Stimulated activated CD4-positive, alpha-beta T cell treated with anti-CD3 and anti-CD28 coated beads, Interleukin-4, amount 100 ng/mL, for 24 hours (primary cell): ENCODE results near the gene NTN1.
A peak's percentile ranks its signal among the peaks of the same experiment; 100 is the strongest.
"Not testable (repeated sequence)": the region's sequence is repeated elsewhere in the genome, so short reads cannot be mapped to it uniquely, and the experiment has no call there.

Experiments
- DNase-seq: peaks from one replicate; pipeline ENCODE4 v3.0.0-alpha.2; 2020

NTN1 gene

DNA sequence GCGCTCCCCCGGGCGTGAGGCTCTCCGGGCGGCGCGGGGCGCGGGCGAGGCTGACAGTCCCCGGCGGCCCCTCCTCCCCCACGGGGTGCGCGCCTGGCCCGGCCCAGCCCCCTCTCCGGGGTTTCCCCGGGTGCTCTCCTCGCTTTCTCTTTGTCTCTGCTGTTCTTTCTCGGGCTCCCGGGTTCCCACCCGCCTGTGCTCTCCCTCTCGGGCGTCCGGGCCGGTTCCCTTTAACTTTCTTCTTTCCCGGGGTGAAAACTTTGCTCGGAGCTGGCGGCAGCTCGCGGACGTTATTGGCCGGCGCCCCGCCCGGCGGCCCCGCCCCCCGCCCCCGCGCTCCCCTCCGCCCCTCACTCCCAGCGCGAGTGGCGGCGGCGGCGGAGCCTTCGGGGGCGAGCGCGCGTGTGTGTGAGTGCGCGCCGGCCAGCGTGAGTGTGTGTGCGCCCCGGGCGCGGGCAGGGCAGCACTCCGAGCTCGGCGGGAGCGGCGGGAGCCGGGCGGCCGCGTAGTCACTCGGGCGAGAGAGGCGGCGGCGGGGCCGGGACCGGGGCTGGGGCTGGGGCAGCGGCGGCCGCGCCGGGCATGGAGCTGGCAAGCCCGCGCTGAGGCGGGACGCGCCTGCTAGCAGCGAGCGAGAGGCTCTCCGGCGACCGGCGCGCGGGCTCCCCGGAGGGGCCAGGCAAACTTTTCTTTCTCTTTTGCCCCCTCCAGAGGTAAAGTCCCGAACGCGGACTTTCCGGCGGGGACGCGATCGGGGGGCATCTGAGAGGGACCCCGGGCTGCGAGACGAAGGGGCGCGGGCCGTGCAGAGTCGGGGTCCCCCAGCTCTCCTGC is at the start of gene NTN1:
Gene NTN1 (plus strand): TSS at position 353 of the 834 bp plus-strand sequence. CDS start 864 bp downstream, outside the sequence.
- DNase-seq: peak; percentile 53

DNA sequence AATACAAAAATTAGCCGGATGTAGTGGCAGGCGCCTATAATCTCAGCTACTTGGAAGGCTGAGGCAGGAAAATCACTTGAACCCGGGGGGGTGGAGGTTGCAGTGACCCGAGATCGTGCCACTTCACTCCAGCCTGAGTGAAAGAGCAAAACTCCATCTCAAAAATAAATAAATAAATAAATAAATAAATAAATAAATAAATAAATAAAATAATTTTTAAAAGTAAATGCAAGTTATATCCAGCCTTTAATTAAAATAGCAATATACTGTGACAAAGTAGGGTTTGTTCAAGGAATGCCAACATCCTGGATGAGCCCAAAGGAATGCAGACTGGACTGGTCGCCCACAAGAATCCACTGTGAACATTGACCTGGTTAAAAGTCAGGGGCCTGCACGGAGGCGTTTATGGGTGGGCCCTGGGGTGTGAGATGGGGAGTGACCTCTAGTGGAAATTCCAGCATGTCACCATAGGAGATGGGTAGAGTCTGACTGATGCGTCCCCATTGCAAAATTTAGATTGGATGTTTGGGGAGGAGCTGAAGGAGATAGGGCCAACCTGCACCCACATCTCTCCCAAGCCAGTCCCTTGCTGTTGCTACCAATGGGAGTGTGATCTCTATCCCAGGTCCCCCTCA is 46.1 kb upstream of the NTN1 start:
- DNase-seq: no peak

DNA sequence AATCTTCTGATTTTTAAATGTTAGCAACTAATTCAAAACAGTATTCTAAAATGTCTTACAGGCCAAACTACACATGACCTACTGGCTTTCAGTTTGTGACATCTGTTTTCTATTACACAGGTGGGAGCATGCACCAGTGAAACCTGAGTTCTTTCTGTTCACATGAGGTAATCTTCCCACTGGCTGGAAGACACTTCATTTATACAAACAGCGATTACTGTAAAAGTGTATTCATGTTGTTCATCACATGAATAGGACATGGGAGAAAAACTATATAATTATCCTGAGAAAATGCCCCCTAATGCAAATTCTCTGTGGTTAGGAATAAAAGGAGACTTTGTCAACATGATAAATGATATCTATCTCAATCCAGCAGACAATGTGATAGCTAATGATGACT is 44.7 kb upstream of the NTN1 start:
- DNase-seq: no peak

DNA sequence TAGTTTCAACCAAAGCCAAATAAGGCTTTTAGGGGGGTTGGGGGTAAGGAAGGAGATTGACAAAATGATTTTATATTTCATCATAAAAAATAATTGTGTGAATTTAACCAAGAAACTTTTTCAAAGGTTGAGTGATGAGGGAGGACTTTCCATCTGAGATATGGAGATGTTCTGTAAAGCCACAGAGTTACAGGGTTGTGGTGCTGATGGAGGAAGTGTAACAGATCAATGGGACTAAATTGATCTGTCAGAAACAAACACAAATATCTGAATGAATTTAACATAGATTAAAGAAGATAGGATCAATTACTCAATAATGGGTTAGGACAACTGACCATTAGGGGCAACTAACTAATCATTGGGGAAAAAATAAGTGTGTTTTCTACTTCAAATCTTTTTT is 41.6 kb upstream of the NTN1 start:
- no peak for DNase-seq

DNA sequence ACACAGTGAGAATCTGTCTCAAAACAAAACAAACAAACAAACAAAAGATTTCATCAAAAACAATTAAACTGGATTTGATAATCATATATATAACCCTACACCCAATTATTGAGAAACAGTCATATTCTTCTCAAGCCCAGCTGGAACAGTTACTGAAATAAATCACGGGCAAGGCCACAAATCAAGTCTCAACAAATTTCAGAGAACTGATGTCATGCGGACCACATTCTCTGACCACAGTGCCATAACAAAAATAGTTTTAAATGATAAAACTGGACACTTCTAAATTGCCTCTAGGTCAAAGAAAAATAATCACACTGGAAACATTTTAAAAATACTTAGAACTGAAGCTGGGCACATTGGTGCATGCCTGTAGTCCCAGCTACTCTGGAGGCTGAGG is 39.9 kb upstream of the NTN1 start:
- no peak for DNase-seq

DNA sequence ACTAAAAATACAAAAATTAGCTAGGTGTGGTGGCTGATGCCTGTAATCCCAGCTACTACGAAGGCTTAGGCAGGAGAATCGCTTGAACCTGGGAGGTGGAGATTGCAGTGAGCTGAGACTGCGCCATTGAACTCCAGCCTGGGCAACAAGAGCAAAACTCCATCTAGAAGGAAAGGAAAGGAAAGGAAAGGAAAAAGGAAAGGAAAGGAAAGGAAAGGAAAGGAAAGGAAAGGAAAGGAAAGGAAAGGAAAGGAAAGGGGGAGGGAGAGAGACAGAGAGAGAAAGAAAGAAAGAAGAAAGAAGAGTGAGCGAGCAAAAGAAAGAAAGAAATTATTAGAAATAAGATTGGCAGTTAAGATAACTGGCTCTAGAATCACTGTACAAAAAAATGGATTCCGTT is 37.1 kb upstream of the NTN1 start:
- DNase-seq: not testable (repeated sequence)

DNA sequence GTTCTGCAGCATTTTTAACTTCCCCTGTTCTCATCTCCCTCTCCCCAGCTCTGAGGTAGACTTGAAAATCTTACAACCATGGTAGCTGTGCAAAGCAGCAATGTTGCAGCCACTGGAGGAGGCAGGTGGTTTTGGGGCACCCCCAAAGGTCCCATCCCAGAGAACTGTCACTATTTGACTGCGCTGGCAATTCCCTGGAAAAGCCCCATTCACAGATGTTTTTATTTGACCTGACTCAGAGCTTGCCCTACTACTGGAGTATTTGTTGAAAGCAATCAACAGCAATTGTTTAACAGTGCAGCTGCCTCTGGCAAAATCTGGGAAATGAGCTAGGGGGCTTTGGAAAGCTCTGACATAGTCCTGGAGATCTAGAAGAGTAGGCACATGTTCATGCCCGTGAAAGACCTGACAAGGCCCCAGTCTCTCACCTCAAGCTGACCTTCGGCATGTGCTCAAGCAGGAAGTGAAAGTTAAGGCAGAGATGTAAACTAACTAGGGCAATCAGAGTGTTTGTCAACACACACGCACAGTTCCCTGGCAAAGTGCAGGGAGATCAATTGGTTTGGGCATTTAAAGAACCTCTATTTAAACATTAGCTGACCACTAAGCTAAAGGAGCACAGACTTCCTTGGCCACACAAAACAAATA is 36.1 kb upstream of the NTN1 start:
- no peak for DNase-seq

DNA sequence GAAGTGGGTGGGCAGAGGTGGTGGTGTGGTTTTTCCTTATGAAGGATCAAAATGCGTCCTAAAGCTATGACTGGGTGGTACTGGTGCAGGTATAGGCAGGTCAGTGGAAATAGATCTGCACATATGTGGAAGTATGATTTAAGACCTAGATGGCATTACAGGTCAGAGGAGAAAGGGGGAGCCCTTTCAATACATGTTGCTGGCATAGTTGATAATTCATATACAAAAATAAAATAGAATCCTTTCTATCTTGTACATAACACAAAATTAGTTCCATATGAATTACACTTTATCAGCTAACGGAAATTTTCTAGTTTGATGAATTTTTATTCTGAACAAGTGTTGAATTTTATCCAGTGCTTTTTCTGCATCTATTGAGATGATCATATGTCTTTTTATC is 35.0 kb upstream of the NTN1 start:
- no peak for DNase-seq

DNA sequence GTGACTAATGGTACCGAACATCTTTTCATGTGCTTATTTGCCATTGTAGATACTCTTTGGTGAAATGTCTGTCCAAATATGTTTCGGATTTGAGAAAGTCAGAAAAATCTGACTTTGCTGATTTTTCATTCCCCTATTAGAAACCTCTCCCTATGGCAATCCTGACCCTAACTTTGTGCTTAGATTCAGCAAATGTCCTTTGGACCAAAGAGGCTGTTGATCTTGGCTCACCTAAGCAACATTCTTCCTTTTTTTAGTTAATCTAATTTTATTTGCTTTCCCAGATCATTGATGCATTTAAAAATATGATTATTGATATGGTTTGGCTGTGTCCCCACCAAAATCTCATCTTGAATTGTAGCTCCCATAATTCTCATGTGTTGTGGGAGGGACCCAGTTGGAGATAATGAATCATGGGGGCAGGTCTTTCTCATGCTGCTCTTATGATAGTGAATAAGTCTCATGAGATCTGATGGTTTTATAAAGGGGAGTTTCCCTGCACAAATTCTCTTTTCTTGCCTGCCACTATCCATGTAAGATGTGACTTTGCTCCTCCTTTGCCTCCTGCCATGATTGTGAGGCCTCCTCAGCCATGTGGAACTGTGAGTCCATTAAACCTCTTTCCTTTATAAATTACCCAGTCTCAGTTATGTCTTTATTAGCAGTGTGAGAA is 32.9 kb upstream of the NTN1 start:
- DNase-seq: not testable (repeated sequence)

DNA sequence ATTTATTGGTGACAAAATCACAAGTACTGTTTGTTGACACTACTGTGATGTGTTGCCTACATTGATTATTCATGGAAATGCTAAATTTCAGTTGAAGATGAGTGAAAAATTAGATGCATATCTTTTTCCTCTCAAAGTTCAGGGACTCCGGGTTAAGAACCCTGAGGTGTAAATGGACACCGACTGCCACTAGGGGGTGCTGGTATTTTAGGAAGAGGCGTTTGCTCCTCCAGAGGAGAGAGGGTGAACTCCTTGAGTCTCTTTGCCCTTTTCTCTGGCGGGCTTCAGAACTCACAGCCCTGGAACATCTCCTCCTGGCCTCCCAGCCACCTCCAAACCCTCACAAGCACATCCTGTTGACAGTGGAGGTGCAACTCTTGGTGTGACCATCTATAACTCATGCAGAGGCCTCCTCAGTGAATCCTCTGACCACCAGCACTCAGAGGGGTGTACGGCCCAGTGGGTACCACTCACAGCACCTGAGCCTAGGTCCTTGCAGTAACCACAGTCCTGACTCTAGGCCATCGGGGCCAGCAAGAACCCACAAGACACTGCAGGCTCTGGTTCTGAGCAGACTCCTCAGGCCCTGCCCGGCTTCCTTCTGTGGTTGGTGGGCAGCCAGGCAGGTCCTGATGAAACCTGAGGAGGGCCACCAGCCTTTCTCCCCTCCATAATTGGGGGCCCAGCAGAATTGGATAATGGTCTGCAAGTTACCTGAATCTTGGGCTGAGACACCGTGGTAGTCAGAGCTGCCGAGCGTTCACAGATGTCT is 29.6 kb upstream of the NTN1 start:
- peak; percentile 78 for DNase-seq

DNA sequence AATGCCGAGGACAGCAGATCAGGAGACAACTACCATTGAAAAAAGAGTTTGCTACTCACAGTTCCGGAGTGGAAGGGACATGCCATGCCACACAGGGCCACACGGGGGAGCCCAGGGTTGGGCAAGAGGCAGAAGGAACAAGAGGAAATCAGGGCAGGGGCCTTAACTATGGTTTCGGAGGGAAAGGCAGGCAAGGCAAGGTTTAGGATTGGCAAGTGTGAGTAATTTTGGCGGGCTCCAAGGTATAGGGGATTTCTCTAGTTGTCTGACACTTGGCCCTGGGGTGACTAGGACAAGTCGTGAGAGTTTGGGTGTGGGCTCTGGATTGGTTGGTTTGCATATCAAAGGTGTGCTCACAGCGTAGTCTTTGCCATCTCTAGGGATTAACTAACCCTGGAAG is 27.0 kb upstream of the NTN1 start:
- peak; percentile 75 for DNase-seq

DNA sequence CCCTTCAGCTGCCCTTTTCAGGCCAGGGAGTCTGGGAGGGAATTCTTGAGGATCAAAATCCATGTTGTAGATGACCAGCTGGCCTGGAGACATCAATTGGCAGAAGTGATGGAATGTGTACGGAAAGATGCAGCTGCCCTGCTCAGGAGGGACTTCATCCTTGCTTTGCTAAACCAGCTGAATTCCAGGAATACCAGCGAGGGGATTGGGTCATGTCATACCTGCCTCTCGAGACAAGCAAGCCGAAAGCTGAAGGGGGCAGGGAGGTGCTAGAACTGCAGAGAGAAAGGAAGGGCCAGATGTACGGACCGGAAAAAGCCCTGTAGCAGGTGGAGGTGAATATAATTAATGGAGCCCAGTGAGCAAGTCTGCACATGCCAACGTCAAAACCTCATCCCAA is 25.6 kb upstream of the NTN1 start:
- no peak for DNase-seq

DNA sequence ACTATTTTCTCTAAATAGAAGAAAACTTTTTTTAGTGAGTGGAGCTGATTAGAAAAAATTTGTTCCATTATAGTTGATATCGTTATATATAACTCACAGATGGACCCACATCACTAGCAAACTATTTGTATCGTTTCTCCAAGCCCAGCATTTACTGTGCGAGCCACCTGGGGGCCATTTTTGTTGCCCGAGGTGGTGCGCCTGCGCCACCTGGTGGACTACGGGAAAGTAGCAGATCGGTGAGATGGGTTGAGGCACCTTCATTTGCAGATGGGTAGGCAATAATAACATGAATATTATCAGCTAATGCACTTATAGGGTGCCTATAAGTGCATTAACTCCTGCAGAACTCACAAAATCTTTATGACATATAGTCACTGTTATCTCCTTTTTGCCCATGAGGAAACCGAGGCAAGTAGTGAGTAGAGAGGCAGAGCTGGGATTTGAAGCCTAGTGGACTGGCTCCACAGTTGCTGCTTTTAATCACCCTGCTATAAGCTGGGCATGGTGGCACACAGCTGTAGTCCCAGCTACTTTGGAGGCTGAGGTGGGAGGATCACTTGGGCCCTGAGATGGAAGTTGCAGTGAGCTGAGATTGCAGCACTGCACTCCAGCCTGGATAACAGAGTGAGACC is 23.2 kb upstream of the NTN1 start:
- DNase-seq: peak; percentile 83

DNA sequence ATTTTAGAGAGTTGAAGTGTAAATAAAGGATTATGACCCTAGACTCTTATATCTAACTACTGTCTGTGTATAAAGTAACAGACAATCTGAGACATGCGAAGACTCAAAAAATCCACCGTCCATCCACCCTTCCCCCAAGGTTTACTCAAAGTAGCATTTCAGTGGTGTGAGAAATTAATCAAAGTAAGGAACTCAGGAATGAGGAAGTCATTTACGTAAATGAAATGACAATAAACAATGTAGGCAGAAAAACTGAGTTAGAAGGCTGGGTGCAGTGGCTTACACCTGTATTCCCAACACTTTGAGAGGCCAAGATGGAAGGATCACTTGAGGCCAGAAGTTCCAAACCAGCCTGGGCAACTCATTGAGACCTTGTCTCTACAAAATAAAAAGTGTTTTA is 19.8 kb upstream of the NTN1 start:
- DNase-seq: no peak

DNA sequence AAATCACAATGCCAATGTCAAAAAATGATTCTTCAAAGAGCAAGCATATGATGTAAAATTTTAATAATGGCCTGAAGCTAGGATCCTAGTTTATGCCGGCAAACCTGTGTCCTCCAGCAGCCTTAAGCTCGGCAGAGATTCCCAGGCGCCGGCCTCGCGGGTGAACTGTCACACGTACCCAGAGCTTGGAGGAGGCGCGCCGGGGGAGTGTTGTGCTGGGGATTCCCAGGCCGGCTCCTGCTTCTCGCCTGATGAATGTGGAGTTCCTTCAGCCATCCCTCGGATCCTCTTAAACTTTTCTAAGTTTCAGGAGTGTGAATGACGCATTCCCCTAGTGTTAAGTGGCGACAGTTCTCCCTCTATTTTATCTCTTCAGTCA is 19.1 kb upstream of the NTN1 start:
- no peak for DNase-seq

DNA sequence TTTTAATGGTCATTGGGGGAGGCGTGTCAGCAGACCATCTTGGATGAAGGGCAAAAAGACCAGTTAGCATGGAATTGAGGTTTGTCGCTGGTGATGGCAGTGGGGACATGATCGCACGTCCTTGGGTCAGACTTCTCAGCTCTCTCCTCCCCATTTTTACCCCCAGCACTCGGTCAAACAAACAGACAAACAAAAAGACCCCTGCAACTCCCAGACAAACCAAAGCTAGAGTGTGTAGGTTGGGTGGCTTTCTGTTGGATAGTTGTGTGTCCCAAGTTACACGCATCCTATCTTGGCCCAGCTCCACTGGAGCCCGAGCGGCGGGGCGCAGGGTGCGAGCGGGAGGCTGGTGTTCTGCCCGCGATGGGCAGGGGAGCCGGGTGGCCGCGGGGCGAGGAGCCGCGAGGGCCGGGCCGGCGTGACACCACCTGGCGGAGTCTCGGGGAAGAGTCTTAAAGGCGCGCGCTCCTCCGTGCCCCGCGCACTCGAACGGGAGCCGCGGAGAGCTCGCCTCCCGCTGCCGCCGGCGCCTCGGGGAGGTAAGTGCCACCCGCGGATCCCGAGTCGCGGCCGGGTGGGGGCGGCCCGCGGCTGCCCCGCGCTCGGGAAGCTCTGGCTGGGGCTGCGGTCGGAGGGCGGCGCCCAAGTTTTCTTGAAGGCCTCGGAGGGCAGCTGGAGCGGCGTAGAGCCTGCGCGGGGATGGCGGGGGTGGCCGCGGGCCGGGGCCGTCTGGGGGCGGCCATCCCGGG is 18.5 kb upstream of the NTN1 start:
- peak; percentile 27 for DNase-seq

DNA sequence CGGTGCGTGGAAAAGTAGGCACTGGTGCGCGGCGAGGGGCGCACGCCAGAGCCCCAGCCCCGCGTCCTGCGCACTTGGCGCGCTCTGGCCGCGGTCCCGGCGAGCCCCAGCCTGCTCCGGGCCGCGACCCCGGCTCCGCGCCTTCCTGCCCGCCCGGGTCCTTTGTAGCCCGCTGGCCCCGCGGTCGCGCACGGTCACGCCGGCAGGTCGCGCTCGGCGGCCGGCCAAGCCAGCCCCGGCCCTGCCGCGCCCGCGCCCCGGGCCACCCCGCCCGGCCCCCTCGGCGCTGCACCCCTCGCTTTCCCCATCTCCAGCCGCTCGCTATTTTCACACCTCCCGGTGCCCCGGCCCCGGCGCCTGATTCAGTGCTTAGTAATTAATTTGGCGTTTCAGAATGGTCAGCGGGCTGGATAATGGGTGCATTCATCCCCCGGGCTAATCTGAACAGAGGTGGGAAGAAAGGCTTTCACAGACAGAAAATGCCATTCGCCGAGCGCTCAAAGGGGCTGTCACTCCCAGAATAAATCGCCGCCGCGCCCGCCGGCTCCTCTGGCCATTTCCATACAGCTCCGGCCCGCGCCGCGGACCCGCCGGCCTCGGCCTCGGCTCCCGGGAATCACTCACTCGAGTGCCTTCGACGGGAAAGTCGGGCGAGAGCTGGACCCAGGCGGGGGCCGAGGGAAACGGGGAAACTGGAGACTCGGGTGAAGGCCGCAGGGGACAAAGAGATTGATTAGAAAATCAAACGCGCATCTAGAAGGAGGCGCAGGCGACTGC is 17.8 kb upstream of the NTN1 start:
- no peak for DNase-seq

DNA sequence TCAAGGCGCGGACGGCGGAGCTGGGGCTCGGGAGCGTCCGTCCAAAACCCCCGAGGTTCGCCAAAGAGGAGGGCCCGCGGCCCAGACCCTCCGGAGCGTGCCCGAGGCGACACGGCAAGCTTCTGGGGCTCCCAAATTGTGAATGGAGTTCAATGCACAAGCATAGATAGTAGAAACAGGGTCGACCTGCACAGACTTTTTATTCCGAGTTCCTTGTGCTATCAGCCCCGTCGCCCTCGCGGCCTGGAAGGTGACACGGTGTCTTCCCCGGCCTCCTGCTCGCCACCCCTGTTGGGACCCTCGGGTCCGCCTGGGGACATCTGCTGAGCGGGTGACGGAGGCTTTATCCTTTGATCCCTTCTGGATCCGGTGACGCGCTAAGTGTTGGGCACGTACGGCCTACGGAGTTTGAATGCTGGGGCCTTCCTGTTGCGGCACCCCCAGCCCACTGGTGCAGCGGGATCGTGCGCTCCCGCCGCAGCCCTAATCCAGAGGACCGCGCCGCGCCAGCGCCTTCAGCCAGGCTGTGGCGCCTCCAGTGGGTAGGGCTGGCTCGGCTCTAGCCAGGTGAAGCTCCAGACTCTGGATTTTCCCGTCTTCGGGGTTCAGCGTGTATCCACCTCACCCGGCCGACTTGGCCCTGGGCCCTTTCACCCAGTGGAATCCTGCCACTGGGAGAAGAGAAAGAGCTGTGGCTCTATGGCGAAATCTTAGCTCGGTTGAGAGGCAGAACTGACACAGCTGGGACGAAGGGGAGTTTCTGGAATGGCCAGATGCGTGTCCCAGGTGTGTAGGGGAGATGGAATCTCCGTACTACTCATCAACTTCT is 17.0 kb upstream of the NTN1 start:
- no peak for DNase-seq

DNA sequence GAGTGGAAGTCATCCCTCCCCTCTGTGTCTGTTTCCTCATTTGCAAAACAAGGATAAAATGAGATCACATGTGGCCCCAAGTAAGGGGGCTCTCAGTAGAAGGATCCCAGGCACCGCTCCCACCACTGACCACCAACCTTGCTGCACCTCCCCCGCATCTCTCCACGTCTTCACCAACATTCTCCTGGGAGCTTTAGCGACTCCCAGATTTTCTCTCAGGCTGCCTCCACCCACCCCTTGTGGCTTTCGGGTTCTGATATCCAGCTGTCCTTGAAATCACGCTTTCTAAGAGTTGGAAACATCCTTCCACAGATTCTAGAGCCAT is 16.4 kb upstream of the NTN1 start:
- no peak for DNase-seq
